GM12891 (cell line): ENCODE measurements around the gene ZIC4.

Experiments
- POLR2A ChIP-seq: IDR thresholded peaks from 2 replicates; pipeline ENCODE4 v1.6.1; 2011; ENCODE audit warnings: low read depth, low read length, control low read depth
- POLR2AphosphoS5 ChIP-seq: IDR thresholded peaks from 2 replicates; pipeline ENCODE4 v1.6.1; 2011; ENCODE audit warnings: low read depth, low read length, control low read depth
- POU2F2 ChIP-seq: IDR thresholded peaks from 2 replicates; pipeline ENCODE4 v1.6.1; 2011; ENCODE audit warnings: low read depth, mild to moderate bottlenecking, control low read depth, low read length, moderate library complexity
- SPI1 ChIP-seq: IDR thresholded peaks from 2 replicates; pipeline ENCODE4 v1.6.1; 2011; ENCODE audit warnings: low read depth, low read length, control low read depth
- TAF1 ChIP-seq: IDR thresholded peaks from 2 replicates; pipeline ENCODE4 v1.6.1; 2011; ENCODE audit warnings: low read depth, low read length, control low read depth

- TF ChIP-seq POLR2A, result no peak
- TF ChIP-seq POLR2AphosphoS5, result no peak
- TF ChIP-seq TAF1, result no peak
- no peak for TF ChIP-seq POU2F2
- TF ChIP-seq SPI1, result no peak
Measured at GRCh38 chr3:147392625-147392946, 13.8 kb downstream of the ZIC4 start.
